Fibroblast of mammary gland (primary cell): ENCODE results near the gene SIGLECL1.

ENCODE experiments used
- DNase-seq: peaks from one replicate; pipeline ENCODE4 v3.0.0-alpha.2; 2010; ENCODE audit warnings: low read depth
- H3K4me3 ChIP-seq: 2 replicates; pipeline ENCODE4 v1.5.1; 2011; ENCODE audit warnings: low read depth, mild to moderate bottlenecking, low read length, moderate library complexity; ENCODE audit not compliant: control insufficient read depth
- CTCF ChIP-seq: conservative IDR thresholded peaks from 2 replicates; pipeline ENCODE4 v1.5.1; 2011; ENCODE audit warnings: low read depth, low read length, inconsistent platforms; ENCODE audit not compliant: control insufficient read depth, insufficient read depth

SIGLECL1 gene

GRCh38 chr19:51259348-51260245, 8.7 kb downstream of the SIGLECL1 start:
- no peak overlapping the region for H3K4me3 ChIP-seq
- peak; percentile 26 for DNase-seq
- peak; percentile 85 for TF ChIP-seq CTCF

- no peak overlapping the region for H3K4me3 ChIP-seq
- TF ChIP-seq CTCF = no peak
- no peak for DNase-seq
Observed at GRCh38 chr19:51263808-51264207, 12.9 kb downstream of the SIGLECL1 start.

- TF ChIP-seq CTCF = no peak
- DNase-seq = peak; percentile 4
- H3K4me3 ChIP-seq = no peak overlapping the region
Observed at GRCh38 chr19:51271067-51271466, 20.2 kb downstream of the SIGLECL1 start.

DNA sequence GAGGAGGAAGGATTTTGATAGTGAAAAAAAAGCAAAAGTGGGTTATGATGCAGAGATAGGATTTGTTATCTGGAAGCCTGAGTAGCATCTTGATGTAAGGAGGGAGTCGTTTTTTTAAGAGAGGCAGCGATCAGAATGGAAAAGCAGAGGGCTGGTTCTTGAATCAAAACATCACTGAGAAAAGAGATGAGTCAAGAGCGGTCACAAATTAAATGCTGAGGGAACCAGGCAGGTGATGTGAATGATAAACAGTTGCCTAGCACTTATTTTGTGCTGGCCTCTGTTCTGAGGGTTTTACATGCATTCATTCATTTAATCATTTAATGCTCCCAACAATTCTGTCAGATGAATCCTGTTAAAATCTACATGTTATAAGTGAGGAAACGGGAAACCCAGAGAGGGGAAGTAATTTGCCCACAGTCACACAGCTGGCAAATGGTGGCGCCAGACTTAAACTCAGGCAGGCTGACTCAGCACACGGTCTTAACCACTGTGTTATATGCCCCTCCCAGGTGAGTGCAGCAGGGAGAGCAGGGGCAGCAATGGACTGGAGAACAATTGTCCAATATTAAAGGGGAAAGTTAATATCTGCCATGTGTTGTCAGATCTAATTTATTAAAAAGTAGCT, 21.4 kb downstream of the SIGLECL1 start:
- no peak for TF ChIP-seq CTCF
- no peak overlapping the region for H3K4me3 ChIP-seq
- no peak for DNase-seq

DNA sequence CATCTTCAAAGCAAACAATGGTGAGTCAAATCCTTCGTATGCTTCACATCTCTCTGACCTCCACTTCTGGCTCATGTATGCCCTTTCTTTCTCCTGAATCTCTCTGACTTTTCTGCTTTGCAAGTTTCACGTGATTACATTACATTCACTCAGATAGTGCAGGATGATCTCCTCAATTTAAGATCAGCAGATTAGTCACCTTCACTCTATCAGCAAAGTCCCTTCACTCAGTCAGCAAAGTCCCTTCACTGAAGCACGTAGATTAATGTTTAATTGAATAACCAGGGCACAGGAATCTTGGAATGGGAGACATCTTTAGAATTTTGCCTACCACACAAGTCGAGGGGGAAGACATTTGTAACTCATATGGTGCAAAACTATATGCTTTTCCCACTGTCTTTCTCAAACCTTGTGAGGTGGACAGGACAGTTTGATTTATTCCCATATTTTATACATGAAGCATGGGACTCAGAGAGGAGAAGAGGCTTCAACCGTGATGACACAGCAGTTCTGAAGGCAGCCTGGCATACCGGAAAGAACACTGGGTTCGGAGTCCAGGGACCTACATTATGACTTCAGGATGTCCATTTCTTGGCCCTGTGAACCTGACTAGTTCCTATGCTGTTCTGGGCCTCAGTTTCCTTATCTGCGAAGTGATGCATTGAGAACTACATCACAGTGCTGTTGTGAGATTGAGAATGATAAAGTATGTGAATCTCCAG, 23.3 kb downstream of the SIGLECL1 start:
- DNase-seq = no peak
- H3K4me3 ChIP-seq = no peak overlapping the region
- no peak for TF ChIP-seq CTCF

- no peak for TF ChIP-seq CTCF
- H3K4me3 ChIP-seq = no peak overlapping the region
- DNase-seq = no peak
Observed at GRCh38 chr19:51277112-51277511, 26.2 kb downstream of the SIGLECL1 start.
